AG10803 (cell line): ENCODE data around the gene ZBTB25.

Experiments
- DNase-seq: peaks from one replicate; pipeline ENCODE4 v3.0.0; 2010; ENCODE audit warnings: low read depth
- H3K4me3 ChIP-seq: 2 replicates; pipeline ENCODE4 v1.5.1; 2011; ENCODE audit warnings: mild to moderate bottlenecking, low read length, control low read depth
- TF ChIP-seq, protein P1 (sequence below): conservative IDR thresholded peaks from 2 replicates; pipeline ENCODE4 v1.5.1; 2011; ENCODE audit warnings: mild to moderate bottlenecking, low read length, control low read depth, inconsistent platforms

The ZBTB25 gene

GRCh38 chr14:64464651-64465050, 39.0 kb downstream of the ZBTB25 start:
- TF ChIP-seq, protein P1, sequence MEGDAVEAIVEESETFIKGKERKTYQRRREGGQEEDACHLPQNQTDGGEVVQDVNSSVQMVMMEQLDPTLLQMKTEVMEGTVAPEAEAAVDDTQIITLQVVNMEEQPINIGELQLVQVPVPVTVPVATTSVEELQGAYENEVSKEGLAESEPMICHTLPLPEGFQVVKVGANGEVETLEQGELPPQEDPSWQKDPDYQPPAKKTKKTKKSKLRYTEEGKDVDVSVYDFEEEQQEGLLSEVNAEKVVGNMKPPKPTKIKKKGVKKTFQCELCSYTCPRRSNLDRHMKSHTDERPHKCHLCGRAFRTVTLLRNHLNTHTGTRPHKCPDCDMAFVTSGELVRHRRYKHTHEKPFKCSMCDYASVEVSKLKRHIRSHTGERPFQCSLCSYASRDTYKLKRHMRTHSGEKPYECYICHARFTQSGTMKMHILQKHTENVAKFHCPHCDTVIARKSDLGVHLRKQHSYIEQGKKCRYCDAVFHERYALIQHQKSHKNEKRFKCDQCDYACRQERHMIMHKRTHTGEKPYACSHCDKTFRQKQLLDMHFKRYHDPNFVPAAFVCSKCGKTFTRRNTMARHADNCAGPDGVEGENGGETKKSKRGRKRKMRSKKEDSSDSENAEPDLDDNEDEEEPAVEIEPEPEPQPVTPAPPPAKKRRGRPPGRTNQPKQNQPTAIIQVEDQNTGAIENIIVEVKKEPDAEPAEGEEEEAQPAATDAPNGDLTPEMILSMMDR = no peak
- DNase-seq = no peak
- peak overlapping the region; percentile 72 for H3K4me3 ChIP-seq

DNA sequence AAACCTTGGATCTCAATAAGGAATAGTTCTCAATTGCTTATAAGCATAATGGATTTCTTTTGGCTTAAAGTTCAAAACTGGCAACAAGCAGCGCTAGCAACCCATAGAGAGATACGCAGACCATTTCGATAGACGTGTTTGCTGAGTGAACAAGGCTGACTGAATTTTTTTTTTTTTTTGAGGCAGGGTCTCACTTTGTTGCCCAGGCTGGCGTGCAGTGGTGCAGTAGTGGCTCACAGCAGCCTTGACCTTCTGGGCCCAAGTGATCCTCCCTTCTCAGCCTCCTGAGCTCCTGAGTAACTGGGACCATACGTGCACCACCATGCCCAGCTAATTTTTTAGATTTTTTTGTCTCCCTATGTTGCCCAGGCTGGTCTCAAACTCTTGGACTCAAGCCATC, 39.8 kb downstream of the ZBTB25 start:
- TF ChIP-seq, protein P1 = no peak
- H3K4me3 ChIP-seq = no peak overlapping the region
- no peak for DNase-seq

DNA sequence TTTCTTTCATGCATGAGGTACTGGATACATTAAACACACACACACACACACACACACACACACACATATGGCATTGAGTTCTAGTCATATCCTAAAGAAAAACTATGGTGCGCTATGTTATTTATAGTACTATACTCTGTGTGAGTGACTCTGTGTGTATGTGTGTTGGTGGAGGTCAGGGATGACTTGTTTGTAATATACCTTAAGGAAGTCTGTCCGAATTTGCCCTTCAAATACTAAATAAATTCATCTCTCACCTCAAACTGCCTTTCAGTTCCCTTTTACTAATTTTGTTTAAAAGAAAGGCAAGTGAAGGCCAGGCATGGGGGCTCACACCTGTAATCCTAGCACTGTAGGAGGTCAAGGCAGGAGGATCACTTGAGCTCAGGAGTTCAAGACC, 40.4 kb downstream of the ZBTB25 start:
- no peak for DNase-seq
- TF ChIP-seq, protein P1 = no peak
- H3K4me3 ChIP-seq = no peak overlapping the region

- no peak overlapping the region for H3K4me3 ChIP-seq
- no peak for DNase-seq
- TF ChIP-seq, protein P1 = no peak
Measured at GRCh38 chr14:64461221-64461620, 42.4 kb downstream of the ZBTB25 start.

- TF ChIP-seq, protein P1 = no peak
- no peak for DNase-seq
- no peak overlapping the region for H3K4me3 ChIP-seq
Measured at GRCh38 chr14:64459405-64460136, 44.1 kb downstream of the ZBTB25 start.

GRCh38 chr14:64454671-64455070, 49.0 kb downstream of the ZBTB25 start:
- no peak for DNase-seq
- TF ChIP-seq, protein P1 = no peak
- no peak overlapping the region for H3K4me3 ChIP-seq

- no peak overlapping the region for H3K4me3 ChIP-seq
- TF ChIP-seq, protein P1 = no peak
- DNase-seq = no peak
Measured at GRCh38 chr14:64450255-64450654, 53.4 kb downstream of the ZBTB25 start.
